Esophagus muscularis mucosa (tissue), 4 donors: ENCODE results near the gene ACTN3.

Experiments
- EP300 ChIP-seq: sonication (generic); formaldehyde crosslinking; IDR thresholded peaks from one replicate; pipeline ENCODE4 v1.6.1; 2017; ENCODE audit warnings: antibody characterized with exemption
- POLR2A ChIP-seq: fragments of 450-650 bp; IDR thresholded peaks from one replicate; pipeline ENCODE4 v1.6.1; 2017; ENCODE audit warnings: antibody characterized with exemption, moderate library complexity, mild to moderate bottlenecking, low read depth
- POLR2AphosphoS5 ChIP-seq, 2 donors: sonication (generic); formaldehyde crosslinking; IDR thresholded peaks; one replicate each; pipeline ENCODE4 v1.6.1; 2017; ENCODE audit warnings: antibody characterized with exemption in 2 of 2
- TF ChIP-seq, protein P1 (sequence below), 3 experiments: fragments of 200-600 bp in 2 of 3; fragments of 450-650 bp in 1 of 3; sonication (generic) in 2 of 3; IDR thresholded peaks; one replicate each; pipeline ENCODE4 v1.5.1; 2017 to 2019; ENCODE audit warnings: antibody characterized with exemption in 3 of 3, mild to moderate bottlenecking in 2 of 3, moderate library complexity in 1 of 3

- TF ChIP-seq, protein P1, sequence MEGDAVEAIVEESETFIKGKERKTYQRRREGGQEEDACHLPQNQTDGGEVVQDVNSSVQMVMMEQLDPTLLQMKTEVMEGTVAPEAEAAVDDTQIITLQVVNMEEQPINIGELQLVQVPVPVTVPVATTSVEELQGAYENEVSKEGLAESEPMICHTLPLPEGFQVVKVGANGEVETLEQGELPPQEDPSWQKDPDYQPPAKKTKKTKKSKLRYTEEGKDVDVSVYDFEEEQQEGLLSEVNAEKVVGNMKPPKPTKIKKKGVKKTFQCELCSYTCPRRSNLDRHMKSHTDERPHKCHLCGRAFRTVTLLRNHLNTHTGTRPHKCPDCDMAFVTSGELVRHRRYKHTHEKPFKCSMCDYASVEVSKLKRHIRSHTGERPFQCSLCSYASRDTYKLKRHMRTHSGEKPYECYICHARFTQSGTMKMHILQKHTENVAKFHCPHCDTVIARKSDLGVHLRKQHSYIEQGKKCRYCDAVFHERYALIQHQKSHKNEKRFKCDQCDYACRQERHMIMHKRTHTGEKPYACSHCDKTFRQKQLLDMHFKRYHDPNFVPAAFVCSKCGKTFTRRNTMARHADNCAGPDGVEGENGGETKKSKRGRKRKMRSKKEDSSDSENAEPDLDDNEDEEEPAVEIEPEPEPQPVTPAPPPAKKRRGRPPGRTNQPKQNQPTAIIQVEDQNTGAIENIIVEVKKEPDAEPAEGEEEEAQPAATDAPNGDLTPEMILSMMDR (IDR thresholded peaks at IDR 0.05): no peak
- no peak for TF ChIP-seq POLR2A
- no peak for TF ChIP-seq EP300
- no peak for TF ChIP-seq POLR2AphosphoS5 (IDR thresholded peaks at IDR 0.05)
Measured at GRCh38 chr11:66547662-66548009, 933 bp downstream of the ACTN3 start.
